Suprapubic skin (tissue), 3 donors: ENCODE results near the gene ZNF185.

Experiments
- POLR2AphosphoS5 ChIP-seq, 3 donors: sonication (generic); formaldehyde crosslinking; IDR thresholded peaks; one replicate each; pipeline ENCODE4 v1.6.1; 2017; ENCODE audit warnings: antibody characterized with exemption in 3 of 3
- TF ChIP-seq, protein P1 (sequence below), 2 donors: fragments of 200-600 bp in 1 of 2; fragments of 450-650 bp in 1 of 2; sonication (generic) in 1 of 2; IDR thresholded peaks; one replicate each; pipeline ENCODE4 v1.5.1; 2016 to 2019; ENCODE audit warnings: antibody characterized with exemption in 2 of 2, mild to moderate bottlenecking in 1 of 2, moderate library complexity in 1 of 2

DNA sequence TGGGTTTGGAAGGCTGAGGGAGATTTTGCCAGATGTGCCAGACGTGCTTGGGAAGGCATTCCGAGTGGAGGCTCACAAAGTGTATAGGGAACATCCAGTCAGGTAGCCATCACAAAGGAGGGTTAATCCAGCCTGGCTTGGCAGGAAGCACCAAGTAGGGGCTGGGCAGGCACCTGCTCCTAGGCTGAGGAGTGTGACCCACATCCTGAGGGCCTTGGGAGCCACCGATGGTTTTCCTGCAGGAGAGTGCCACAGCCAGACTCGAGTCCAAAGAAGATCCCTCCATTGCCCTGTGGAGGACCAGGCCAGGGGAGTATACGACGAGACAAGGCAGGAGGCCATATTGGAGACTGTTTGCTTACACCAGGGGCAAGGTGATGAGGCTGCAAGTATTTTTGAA lies 48.8 kb downstream of the ZNF185 start:
- no peak for TF ChIP-seq POLR2AphosphoS5 (IDR thresholded peaks at IDR 0.05)
- TF ChIP-seq, protein P1, sequence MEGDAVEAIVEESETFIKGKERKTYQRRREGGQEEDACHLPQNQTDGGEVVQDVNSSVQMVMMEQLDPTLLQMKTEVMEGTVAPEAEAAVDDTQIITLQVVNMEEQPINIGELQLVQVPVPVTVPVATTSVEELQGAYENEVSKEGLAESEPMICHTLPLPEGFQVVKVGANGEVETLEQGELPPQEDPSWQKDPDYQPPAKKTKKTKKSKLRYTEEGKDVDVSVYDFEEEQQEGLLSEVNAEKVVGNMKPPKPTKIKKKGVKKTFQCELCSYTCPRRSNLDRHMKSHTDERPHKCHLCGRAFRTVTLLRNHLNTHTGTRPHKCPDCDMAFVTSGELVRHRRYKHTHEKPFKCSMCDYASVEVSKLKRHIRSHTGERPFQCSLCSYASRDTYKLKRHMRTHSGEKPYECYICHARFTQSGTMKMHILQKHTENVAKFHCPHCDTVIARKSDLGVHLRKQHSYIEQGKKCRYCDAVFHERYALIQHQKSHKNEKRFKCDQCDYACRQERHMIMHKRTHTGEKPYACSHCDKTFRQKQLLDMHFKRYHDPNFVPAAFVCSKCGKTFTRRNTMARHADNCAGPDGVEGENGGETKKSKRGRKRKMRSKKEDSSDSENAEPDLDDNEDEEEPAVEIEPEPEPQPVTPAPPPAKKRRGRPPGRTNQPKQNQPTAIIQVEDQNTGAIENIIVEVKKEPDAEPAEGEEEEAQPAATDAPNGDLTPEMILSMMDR (IDR thresholded peaks at IDR 0.05) = no peak
